Measurements from ENCODE around the gene MBNL2.

- TF ChIP-seq CTCF (IDR thresholded peaks at IDR 0.05) (no peak), TEAD4 (CRISPR knock-in tag; IDR thresholded peaks at IDR 0.05) (no peak), ZNF263 (CRISPR knock-in tag; IDR thresholded peaks at IDR 0.05; ENCODE audit: low read depth) (no peak), SMAD3 (CRISPR knock-in tag; IDR thresholded peaks at IDR 0.05; ENCODE audit: borderline replicate concordance) (no peak), ATF1 (CRISPR knock-in tag; IDR thresholded peaks at IDR 0.05) (no peak), GABPB1 (CRISPR knock-in tag; IDR thresholded peaks at IDR 0.05) (no peak), ZBTB21 (CRISPR knock-in tag; IDR thresholded peaks at IDR 0.05; ENCODE audit: borderline replicate concordance) (no peak), MAX (CRISPR knock-in tag; IDR thresholded peaks at IDR 0.05) (no peak), MLX (CRISPR knock-in tag; IDR thresholded peaks at IDR 0.05) (no peak)
- TF ChIP-seq, protein P1, sequence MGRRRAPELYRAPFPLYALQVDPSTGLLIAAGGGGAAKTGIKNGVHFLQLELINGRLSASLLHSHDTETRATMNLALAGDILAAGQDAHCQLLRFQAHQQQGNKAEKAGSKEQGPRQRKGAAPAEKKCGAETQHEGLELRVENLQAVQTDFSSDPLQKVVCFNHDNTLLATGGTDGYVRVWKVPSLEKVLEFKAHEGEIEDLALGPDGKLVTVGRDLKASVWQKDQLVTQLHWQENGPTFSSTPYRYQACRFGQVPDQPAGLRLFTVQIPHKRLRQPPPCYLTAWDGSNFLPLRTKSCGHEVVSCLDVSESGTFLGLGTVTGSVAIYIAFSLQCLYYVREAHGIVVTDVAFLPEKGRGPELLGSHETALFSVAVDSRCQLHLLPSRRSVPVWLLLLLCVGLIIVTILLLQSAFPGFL (CRISPR knock-in tag; IDR thresholded peaks at IDR 0.05; ENCODE audit: borderline replicate concordance) = no peak
- TF ChIP-seq, protein P2, sequence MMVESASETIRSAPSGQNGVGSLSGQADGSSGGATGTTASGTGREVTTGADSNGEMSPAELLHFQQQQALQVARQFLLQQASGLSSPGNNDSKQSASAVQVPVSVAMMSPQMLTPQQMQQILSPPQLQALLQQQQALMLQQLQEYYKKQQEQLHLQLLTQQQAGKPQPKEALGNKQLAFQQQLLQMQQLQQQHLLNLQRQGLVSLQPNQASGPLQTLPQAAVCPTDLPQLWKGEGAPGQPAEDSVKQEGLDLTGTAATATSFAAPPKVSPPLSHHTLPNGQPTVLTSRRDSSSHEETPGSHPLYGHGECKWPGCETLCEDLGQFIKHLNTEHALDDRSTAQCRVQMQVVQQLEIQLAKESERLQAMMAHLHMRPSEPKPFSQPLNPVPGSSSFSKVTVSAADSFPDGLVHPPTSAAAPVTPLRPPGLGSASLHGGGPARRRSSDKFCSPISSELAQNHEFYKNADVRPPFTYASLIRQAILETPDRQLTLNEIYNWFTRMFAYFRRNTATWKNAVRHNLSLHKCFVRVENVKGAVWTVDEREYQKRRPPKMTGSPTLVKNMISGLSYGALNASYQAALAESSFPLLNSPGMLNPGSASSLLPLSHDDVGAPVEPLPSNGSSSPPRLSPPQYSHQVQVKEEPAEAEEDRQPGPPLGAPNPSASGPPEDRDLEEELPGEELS (CRISPR knock-in tag; IDR thresholded peaks at IDR 0.05) = no peak
Measured at GRCh38 chr13:97272526-97272925, 50.4 kb downstream of the MBNL2 start.
